KMS-11 (cell line): ENCODE results near the gene UBE2E1.

Experiments used
- H2AFZ ChIP-seq: fragments of 200-600 bp; sonication (generic); 2 replicates; pipeline ENCODE4 v1.6.1; 2016; ENCODE audit warnings: antibody characterized with exemption, mixed run types, low read depth
- H3K27ac ChIP-seq: fragments of 200-600 bp; sonication (generic); 2 replicates; pipeline ENCODE4 v1.6.1; 2016; ENCODE audit warnings: mild to moderate bottlenecking, mixed run types
- H3K27me3 ChIP-seq: fragments of 200-600 bp; sonication (generic); 2 replicates; pipeline ENCODE4 v1.6.1; 2017; ENCODE audit warnings: mild to moderate bottlenecking, low read depth, mixed run types, moderate library complexity; ENCODE audit not compliant: insufficient read depth
- H3K36me3 ChIP-seq: fragments of 200-600 bp; sonication (generic); 2 replicates; pipeline ENCODE4 v1.6.1; 2017; ENCODE audit warnings: mild to moderate bottlenecking, mixed run types; ENCODE audit not compliant: insufficient read depth
- H3K4me1 ChIP-seq: fragments of 200-600 bp; sonication (generic); 2 replicates; pipeline ENCODE4 v1.6.1; 2016; ENCODE audit warnings: mild to moderate bottlenecking, low read depth, mixed run types; ENCODE audit not compliant: poor library complexity, severe bottlenecking
- H3K4me2 ChIP-seq: fragments of 200-600 bp; sonication (generic); 2 replicates; pipeline ENCODE4 v1.7.0; 2016; ENCODE audit warnings: mild to moderate bottlenecking, mixed run types
- H3K4me3 ChIP-seq: fragments of 200-600 bp; sonication (generic); IDR thresholded peaks from 2 replicates; pipeline ENCODE4 v1.6.1; 2017; ENCODE audit warnings: low read depth, low read length, mixed read lengths; ENCODE audit not compliant: insufficient read depth
- H3K79me2 ChIP-seq: fragments of 200-600 bp; sonication (generic); 2 replicates; pipeline ENCODE4 v1.6.1; 2016; ENCODE audit warnings: low read depth, mixed run types; ENCODE audit not compliant: insufficient read depth
- H3K9ac ChIP-seq: fragments of 200-600 bp; sonication (generic); 2 replicates; pipeline ENCODE4 v1.6.1; 2016; ENCODE audit warnings: mild to moderate bottlenecking, mixed run types
- H4K20me1 ChIP-seq: fragments of 200-600 bp; sonication (generic); 2 replicates; pipeline ENCODE4 v1.6.1; 2016; ENCODE audit warnings: mild to moderate bottlenecking, mixed run types; ENCODE audit not compliant: insufficient read depth
- TF ChIP-seq, protein P1 (sequence below): fragments of 200-600 bp; sonication (generic); conservative IDR thresholded peaks from 2 replicates; pipeline ENCODE4 v1.6.1; 2017; ENCODE audit warnings: low read depth, mild to moderate bottlenecking, antibody characterized with exemption, low read length, moderate library complexity, mixed read lengths

UBE2E1 gene

DNA sequence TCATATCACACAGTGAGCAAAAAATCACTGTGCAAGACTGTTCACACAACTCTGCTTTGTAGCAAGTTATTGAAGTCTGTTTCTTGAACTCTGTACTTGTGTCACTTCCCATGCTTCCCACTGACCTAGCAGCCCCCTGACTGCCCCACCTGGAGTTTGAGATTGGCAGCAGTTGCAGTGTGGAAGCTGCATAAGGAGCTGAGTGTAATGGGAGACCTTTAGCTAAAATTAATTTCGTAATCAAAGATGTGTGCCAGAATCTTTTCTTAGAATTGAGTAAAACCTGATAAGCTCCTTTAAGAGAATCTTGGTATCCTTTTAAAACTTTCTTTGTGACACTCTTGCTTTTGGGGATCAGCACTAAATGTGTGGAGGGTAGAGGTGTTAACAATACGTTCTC is 68.2 kb downstream of the UBE2E1 start:
- TF ChIP-seq, protein P1, sequence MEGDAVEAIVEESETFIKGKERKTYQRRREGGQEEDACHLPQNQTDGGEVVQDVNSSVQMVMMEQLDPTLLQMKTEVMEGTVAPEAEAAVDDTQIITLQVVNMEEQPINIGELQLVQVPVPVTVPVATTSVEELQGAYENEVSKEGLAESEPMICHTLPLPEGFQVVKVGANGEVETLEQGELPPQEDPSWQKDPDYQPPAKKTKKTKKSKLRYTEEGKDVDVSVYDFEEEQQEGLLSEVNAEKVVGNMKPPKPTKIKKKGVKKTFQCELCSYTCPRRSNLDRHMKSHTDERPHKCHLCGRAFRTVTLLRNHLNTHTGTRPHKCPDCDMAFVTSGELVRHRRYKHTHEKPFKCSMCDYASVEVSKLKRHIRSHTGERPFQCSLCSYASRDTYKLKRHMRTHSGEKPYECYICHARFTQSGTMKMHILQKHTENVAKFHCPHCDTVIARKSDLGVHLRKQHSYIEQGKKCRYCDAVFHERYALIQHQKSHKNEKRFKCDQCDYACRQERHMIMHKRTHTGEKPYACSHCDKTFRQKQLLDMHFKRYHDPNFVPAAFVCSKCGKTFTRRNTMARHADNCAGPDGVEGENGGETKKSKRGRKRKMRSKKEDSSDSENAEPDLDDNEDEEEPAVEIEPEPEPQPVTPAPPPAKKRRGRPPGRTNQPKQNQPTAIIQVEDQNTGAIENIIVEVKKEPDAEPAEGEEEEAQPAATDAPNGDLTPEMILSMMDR: no peak
- Histone ChIP-seq H3K4me2 (no peak overlapping the region), H3K4me1 (no peaks in the 10 kb centered on the region), H4K20me1 (no peaks in the 10 kb centered on the region), H3K4me3 (no peak overlapping the region), H2AFZ (no peak overlapping the region), H3K27ac (no peak overlapping the region), H3K9ac (no peak overlapping the region), H3K79me2 (peaks cover 39% of the 10 kb centered on the region), H3K27me3 (no peaks in the 10 kb centered on the region), H3K36me3 (0 out of 2 replicates have a peak, but pooled peaks cover 3% of the 10 kb centered on the region)

DNA sequence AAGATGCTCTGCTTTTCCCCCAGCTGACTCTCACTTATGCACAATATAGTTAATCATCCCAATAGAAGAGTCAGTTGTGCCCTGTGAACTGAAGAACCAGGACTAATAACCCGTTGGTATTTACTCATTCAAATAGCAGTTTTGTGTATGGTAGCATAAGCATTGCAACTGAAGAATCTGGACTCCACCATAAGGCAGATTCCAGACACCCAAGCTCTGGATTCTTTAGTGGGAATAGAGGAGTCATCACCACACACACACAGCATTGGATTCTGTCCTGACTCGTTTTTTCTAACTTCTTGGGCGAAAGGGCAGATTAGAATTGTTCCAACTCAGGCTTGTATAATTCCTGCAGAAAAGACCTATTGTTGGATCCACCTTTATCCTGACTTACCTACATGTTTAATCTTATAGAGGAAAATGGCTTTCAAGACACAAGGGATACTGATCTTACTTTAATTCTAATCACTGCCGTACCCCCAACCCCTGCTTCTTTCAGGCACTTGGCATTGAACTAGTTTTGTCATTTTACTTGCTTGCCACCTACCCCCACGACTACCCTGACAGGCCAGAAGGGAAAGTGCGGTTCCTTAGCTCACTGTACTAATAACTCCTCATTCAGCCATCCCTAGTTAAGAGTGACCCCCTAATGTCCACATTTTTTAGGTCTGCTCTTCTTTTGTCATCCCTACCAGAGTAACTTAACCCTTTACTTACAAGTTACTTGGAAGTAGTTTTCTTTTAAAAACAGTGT is 68.8 kb downstream of the UBE2E1 start:
- TF ChIP-seq, protein P1: no peak
- H4K20me1 ChIP-seq: no peaks in the 10 kb centered on the region
- H3K4me2 ChIP-seq: no peak overlapping the region
- peaks cover 41% of the 10 kb centered on the region for H3K79me2 ChIP-seq
- H3K4me1 ChIP-seq: no peaks in the 10 kb centered on the region
- no peak overlapping the region for H3K9ac ChIP-seq
- H2AFZ ChIP-seq: no peak overlapping the region
- no peak overlapping the region for H3K4me3 ChIP-seq
- H3K36me3 ChIP-seq: 0 out of 2 replicates have a peak, but pooled peaks cover 3% of the 10 kb centered on the region
- H3K27ac ChIP-seq: no peak overlapping the region
- H3K27me3 ChIP-seq: no peaks in the 10 kb centered on the region

DNA sequence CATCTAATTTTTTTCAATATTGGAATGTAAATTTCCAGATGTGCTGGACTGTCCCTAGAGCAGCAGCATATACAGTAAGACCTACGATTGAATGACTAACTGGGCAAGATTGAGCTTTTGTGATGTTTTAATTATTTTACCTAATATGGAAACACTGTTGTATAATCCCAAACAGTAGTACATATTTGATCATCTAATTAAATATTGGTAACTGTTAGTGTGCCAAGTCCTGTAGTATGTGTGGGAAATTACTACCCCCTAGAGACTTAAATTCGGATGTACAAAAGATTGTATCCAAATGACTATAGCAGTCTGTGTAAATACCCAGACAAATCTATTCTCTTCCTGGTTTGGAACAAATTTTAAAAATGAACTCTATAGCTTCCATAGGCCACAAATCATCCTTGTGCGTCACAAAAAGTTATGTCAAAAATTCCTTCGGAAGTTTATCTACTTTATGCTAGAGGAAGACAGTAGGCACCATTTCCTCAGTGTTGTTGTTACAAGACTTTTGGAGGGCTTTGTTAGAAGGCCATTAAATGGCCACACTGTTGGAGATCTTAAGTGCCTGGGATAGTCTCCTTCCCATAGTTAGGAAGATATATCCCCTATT is 69.5 kb downstream of the UBE2E1 start:
- no peaks in the 10 kb centered on the region for H3K4me1 ChIP-seq
- peaks cover 36% of the 10 kb centered on the region for H3K79me2 ChIP-seq
- H3K27ac ChIP-seq: no peak overlapping the region

DNA sequence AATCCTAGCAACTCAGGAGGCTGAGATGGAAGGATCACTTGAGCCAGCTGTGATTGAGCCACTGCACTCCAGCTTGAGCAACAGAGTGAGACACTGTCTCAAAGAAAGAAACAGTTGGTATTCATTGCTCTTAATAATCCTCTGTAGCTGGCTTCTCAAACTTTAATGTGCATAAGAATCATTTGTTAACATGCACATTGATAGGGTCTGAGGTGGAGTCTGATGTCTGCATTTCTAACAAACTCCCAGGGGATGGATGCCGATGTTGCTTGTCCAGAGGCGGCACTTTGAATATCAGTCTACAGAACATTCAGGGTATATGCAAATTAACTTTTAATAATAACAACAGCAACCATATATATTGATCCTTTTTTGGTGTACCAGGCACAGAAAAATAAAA is 71.2 kb downstream of the UBE2E1 start:
- 0 out of 2 replicates have a peak, but pooled peaks cover 3% of the 10 kb centered on the region for H3K36me3 ChIP-seq
- no peaks in the 10 kb centered on the region for H4K20me1 ChIP-seq
- H3K4me2 ChIP-seq: no peak overlapping the region

More for the DNA sequence above, 69.5 kb downstream of the UBE2E1 start:
- no peaks in the 10 kb centered on the region for H4K20me1 ChIP-seq
- H3K36me3 ChIP-seq: 0 out of 2 replicates have a peak, but pooled peaks cover 3% of the 10 kb centered on the region
- no peaks in the 10 kb centered on the region for H3K27me3 ChIP-seq
- no peak overlapping the region for H3K4me3 ChIP-seq
- no peak overlapping the region for H3K9ac ChIP-seq
- TF ChIP-seq, protein P1: no peak
- H3K4me2 ChIP-seq: no peak overlapping the region
- H2AFZ ChIP-seq: no peak overlapping the region

More for the DNA sequence above, 71.2 kb downstream of the UBE2E1 start:
- no peaks in the 10 kb centered on the region for H3K27me3 ChIP-seq
- H3K4me3 ChIP-seq: no peak overlapping the region
- H3K9ac ChIP-seq: no peak overlapping the region
- TF ChIP-seq, protein P1: no peak
- H3K4me1 ChIP-seq: no peaks in the 10 kb centered on the region
- H2AFZ ChIP-seq: no peak overlapping the region
- peaks cover 36% of the 10 kb centered on the region for H3K79me2 ChIP-seq
- H3K27ac ChIP-seq: no peak overlapping the region
